ENCODE measurements around the gene CCT6B.

GRCh38 chr17:34980353-34980680 lies 19.1 kb upstream of the CCT6B start, which contains the start of gene LIG3:
- no peak for TF ChIP-seq GATA2 (IDR thresholded peaks at IDR 0.05; ENCODE audit: low read depth, low read length)
- no peak for TF ChIP-seq GATA3 (IDR thresholded peaks at IDR 0.05; ENCODE audit: low read depth, low read length)

Data from SH-SY5Y (cell line).